ENCODE data around the gene CAPS.

CAPS gene

GRCh38 chr19:5964816-5965565 lies 50.9 kb downstream of the CAPS start:
- H3K9me3 ChIP-seq (ENCODE audit: insufficient read depth, low read length): no peaks in the 10 kb centered on the region
- H3K4me2 ChIP-seq (ENCODE audit: low read depth, low read length, poor library complexity, severe bottlenecking): no peak overlapping the region
- H3F3A ChIP-seq (ENCODE audit: insufficient read depth): no peaks in the 10 kb centered on the region
- no peak overlapping the region for H3K27ac ChIP-seq (ENCODE audit: low read depth, low read length)
- peaks cover 99% of the 10 kb centered on the region for H3K79me2 ChIP-seq (ENCODE audit: insufficient read depth, low read length)
- H3K9ac ChIP-seq (ENCODE audit: low read length): no peak overlapping the region
- peaks cover 29% of the 10 kb centered on the region for H4K20me1 ChIP-seq (ENCODE audit: low read depth, low read length)
- no peaks in the 10 kb centered on the region for H3K9me2 ChIP-seq (replicated peaks; ENCODE audit: insufficient read depth, low read length)
- H3K27me3 ChIP-seq (ENCODE audit: low read length): no peaks in the 10 kb centered on the region
- H3K4me3 ChIP-seq (ENCODE audit: insufficient read depth, low read length, poor library complexity, severe bottlenecking): no peak overlapping the region
- H2AFZ ChIP-seq (ENCODE audit: low read depth, low read length, severe bottlenecking): no peak overlapping the region
- TF ChIP-seq CTCF (IDR thresholded peaks at IDR 0.05; ENCODE audit: insufficient read depth, low read length, poor library complexity, severe bottlenecking): no peak
- no peak for TF ChIP-seq EZH2phosphoT487 (conservative IDR thresholded peaks at IDR 0.05; ENCODE audit: low read length)
- no peaks in the 10 kb centered on the region for H3K36me3 ChIP-seq (ENCODE audit: low read length)

All from SU-DHL-6 (cell line).